WTC11 (cell line): ENCODE measurements around the gene IST1. TPM values are rescaled to one million over a fixed set of nuclear protein-coding genes. Genes with fewer than 3 reads are reported as not detected.

Source experiments
- ATAC-seq: fragments of 200-7000 bp; cut with Tn5 transposase; 2 replicates; pipeline ENCODE4 v1.10.0; 2021; ENCODE audit warnings: mild to moderate bottlenecking, moderate library complexity
- CTCF ChIA-PET: fragments of 300-600 bp; sonication (Branson Sonifier 250); formaldehyde crosslinking; loops from one replicate; lab custom pipeline; 2021; ENCODE audit warnings: antibody characterized with exemption; lab: Charles Lee
- POLR2A ChIA-PET: fragments of 350-600 bp; sonication (Branson Sonifier 250); formaldehyde crosslinking; loops from one replicate; lab custom pipeline; 2021; ENCODE audit warnings: antibody characterized with exemption; lab: Charles Lee
- DNase-seq: peaks from one replicate; pipeline ENCODE4 v3.0.0; 2021; ENCODE audit warnings: low spot score
- H3K27ac Mint-ChIP-seq: 2 replicates; pipeline ENCODE4 v1.8.0; 2021; ENCODE audit warnings: mixed read lengths
- H3K27me3 Mint-ChIP-seq: 2 replicates; pipeline ENCODE4 v1.8.0; 2021; ENCODE audit warnings: low read depth, mild to moderate bottlenecking, moderate library complexity, mixed read lengths
- H3K36me3 Mint-ChIP-seq: 2 replicates; pipeline ENCODE4 v1.8.0; 2021; ENCODE audit warnings: mixed read lengths
- H3K4me1 Mint-ChIP-seq: 2 replicates; pipeline ENCODE4 v1.8.0; 2022; ENCODE audit warnings: mixed read lengths
- H3K4me3 Mint-ChIP-seq: 2 replicates; pipeline ENCODE4 v1.8.0; 2021; ENCODE audit warnings: mild to moderate bottlenecking, moderate library complexity, mixed read lengths
- H3K9me3 Mint-ChIP-seq: 2 replicates; pipeline ENCODE4 v1.8.0; 2021; ENCODE audit warnings: mixed read lengths
- AR ChIP-seq: fragments of 250-450 bp; sonication (Bioruptor Pico); IDR thresholded peaks from 2 replicates; pipeline ENCODE4 v1.9.0; 2021; ENCODE audit warnings: mild to moderate bottlenecking
- ATF3 ChIP-seq: sonication (generic); formaldehyde crosslinking; conservative IDR thresholded peaks from 2 replicates; pipeline ENCODE4 v1.8.1; 2022; ENCODE audit warnings: mild to moderate bottlenecking, missing genetic modification reagents
- E2F1 ChIP-seq: sonication (generic); formaldehyde crosslinking; IDR thresholded peaks from 2 replicates; pipeline ENCODE4 v1.8.0; 2022; ENCODE audit warnings: mild to moderate bottlenecking, missing genetic modification reagents
- ESRRA ChIP-seq: sonication (generic); formaldehyde crosslinking; IDR thresholded peaks from 2 replicates; pipeline ENCODE4 v1.8.1; 2022; ENCODE audit warnings: mild to moderate bottlenecking, missing genetic modification reagents, borderline replicate concordance
- FOXK1 ChIP-seq: sonication (generic); formaldehyde crosslinking; IDR thresholded peaks from 2 replicates; pipeline ENCODE4 v1.8.0; 2022; ENCODE audit warnings: mild to moderate bottlenecking, moderate library complexity, missing genetic modification reagents
- IRF2 ChIP-seq: sonication (generic); formaldehyde crosslinking; IDR thresholded peaks from 2 replicates; pipeline ENCODE4 v1.8.0; 2022; ENCODE audit warnings: low read depth, missing genetic modification reagents, borderline replicate concordance
- JAZF1 ChIP-seq: fragments of 250-450 bp; sonication (Bioruptor Pico); IDR thresholded peaks from 2 replicates; pipeline ENCODE4 v1.9.0; 2021; ENCODE audit warnings: moderate library complexity, mild to moderate bottlenecking, inconsistent platforms
- JUN ChIP-seq: sonication (generic); formaldehyde crosslinking; IDR thresholded peaks from 2 replicates; pipeline ENCODE4 v1.8.0; 2023; ENCODE audit warnings: mild to moderate bottlenecking, missing genetic modification reagents
- KAT7 ChIP-seq: sonication (generic); formaldehyde crosslinking; IDR thresholded peaks from 2 replicates; pipeline ENCODE4 v1.8.1; 2023; ENCODE audit warnings: missing genetic modification reagents, mild to moderate bottlenecking, borderline replicate concordance
- NFATC4 ChIP-seq: fragments of 250-450 bp; sonication (Bioruptor Pico); IDR thresholded peaks from 2 replicates; pipeline ENCODE4 v1.9.0; 2021; ENCODE audit warnings: mild to moderate bottlenecking
- NFYB ChIP-seq: sonication (generic); formaldehyde crosslinking; conservative IDR thresholded peaks from 2 replicates; pipeline ENCODE4 v1.8.0; 2022; ENCODE audit warnings: low read depth, missing genetic modification reagents
- NR3C1 ChIP-seq: sonication (generic); formaldehyde crosslinking; conservative IDR thresholded peaks from 2 replicates; pipeline ENCODE4 v1.8.1; 2023; ENCODE audit warnings: low read depth, mild to moderate bottlenecking, missing genetic modification reagents
- SMAD4 ChIP-seq: sonication (generic); formaldehyde crosslinking; IDR thresholded peaks from 2 replicates; pipeline ENCODE4 v1.8.0; 2022; ENCODE audit warnings: mild to moderate bottlenecking, missing genetic modification reagents
- STAT6 ChIP-seq: sonication (generic); formaldehyde crosslinking; conservative IDR thresholded peaks from 2 replicates; pipeline ENCODE4 v1.8.1; 2023; ENCODE audit warnings: mild to moderate bottlenecking, low read depth, missing genetic modification reagents, moderate library complexity
- TEAD1 ChIP-seq: sonication (generic); formaldehyde crosslinking; IDR thresholded peaks from 2 replicates; pipeline ENCODE4 v1.8.0; 2022; ENCODE audit warnings: mild to moderate bottlenecking, missing genetic modification reagents
- USF1 ChIP-seq: sonication (generic); formaldehyde crosslinking; IDR thresholded peaks from 2 replicates; pipeline ENCODE4 v1.8.0; 2022; ENCODE audit warnings: mild to moderate bottlenecking, missing genetic modification reagents
- USF2 ChIP-seq: sonication (generic); formaldehyde crosslinking; IDR thresholded peaks from 2 replicates; pipeline ENCODE4 v1.8.1; 2023; ENCODE audit warnings: mild to moderate bottlenecking, missing genetic modification reagents, moderate library complexity
- ZNF219 ChIP-seq: sonication (generic); formaldehyde crosslinking; IDR thresholded peaks from 2 replicates; pipeline ENCODE4 v1.8.0; 2023; ENCODE audit warnings: missing genetic modification reagents, mild to moderate bottlenecking, borderline replicate concordance
- ZNF232 ChIP-seq: sonication (generic); formaldehyde crosslinking; IDR thresholded peaks from 2 replicates; pipeline ENCODE4 v1.8.0; 2022; ENCODE audit warnings: mild to moderate bottlenecking, missing genetic modification reagents
- ZNF317 ChIP-seq: sonication (generic); formaldehyde crosslinking; IDR thresholded peaks from 2 replicates; pipeline ENCODE4 v1.8.1; 2023; ENCODE audit warnings: low read depth, mild to moderate bottlenecking, moderate library complexity, missing genetic modification reagents, borderline replicate concordance
- ZNF396 ChIP-seq: fragments of 250-450 bp; sonication (Bioruptor Pico); IDR thresholded peaks from 2 replicates; pipeline ENCODE4 v1.8.0; 2021; ENCODE audit warnings: mild to moderate bottlenecking, moderate library complexity, borderline replicate concordance
- ZNF423 ChIP-seq: fragments of 250-450 bp; sonication (Bioruptor Pico); IDR thresholded peaks from 2 replicates; pipeline ENCODE4 v2.1.2; 2022; ENCODE audit warnings: mild to moderate bottlenecking, moderate library complexity
- total RNA-seq: library from RNA; stranded (reverse); gene quantifications from 3 replicates; pipeline ENCODE4 v1.2.3, GENCODE V29; 2021
- TF ChIP-seq, protein P1 (sequence below): sonication (generic); formaldehyde crosslinking; IDR thresholded peaks from 2 replicates; pipeline ENCODE4 v1.8.1; 2022; ENCODE audit warnings: mild to moderate bottlenecking, missing genetic modification reagents, moderate library complexity, borderline replicate concordance
- TF ChIP-seq, protein P2 (sequence below): fragments of 250-450 bp; sonication (Bioruptor Pico); IDR thresholded peaks from 2 replicates; pipeline ENCODE4 v1.9.0; 2021; ENCODE audit warnings: mild to moderate bottlenecking
- TF ChIP-seq, protein P3 (sequence below): sonication (generic); formaldehyde crosslinking; IDR thresholded peaks from 2 replicates; pipeline ENCODE4 v1.8.0; 2022; ENCODE audit warnings: mild to moderate bottlenecking, missing genetic modification reagents

The IST1 gene
- total RNA-seq, 1 experiment from 2014 or later, result 272 TPM

DNA sequence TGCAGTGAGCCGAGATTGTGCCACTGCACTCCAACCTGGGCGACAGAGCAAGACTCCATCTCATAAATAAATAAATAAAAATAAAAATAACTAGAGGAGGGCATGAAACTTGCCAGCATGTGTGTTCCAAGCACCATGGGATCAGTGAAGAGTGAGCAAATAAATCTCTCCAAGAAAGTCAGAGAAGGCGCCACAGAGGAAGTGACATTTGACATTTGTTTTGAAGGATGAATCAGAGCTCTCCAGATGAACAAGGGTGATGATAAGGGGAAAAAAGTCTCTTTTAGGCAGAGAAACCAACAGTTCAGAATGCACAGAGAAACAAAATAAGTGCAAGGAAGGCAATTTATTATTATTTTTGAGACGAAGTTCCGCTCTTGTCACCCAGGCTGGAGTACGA lies 50.3 kb downstream of the IST1 start (continued):
- TF ChIP-seq AR (CRISPR knock-in tag) (no peak), JUN (no peak), ATF3 (CRISPR knock-in tag) (no peak), E2F1 (no peak), ZNF396 (no peak)
- TF ChIP-seq, all 79 proteins: peak for 0

DNA sequence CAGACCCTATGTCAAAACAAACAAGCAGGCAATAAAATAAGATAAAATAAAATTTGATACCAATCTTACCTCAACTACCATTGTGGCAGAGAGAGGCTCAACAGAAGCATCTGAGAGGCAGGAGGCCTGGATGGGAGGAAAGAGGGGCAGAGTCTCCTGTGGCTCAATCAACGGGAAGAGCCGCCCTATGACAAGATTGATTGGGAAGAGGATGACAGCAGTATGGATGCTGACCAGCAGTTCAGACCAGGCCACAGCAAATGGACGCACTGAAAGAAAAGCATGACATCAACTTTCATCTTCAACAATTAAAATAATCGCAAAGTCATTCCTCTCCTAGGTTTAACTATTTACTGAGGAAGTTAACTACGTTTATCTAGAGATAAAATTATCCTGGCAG lies 57.5 kb downstream of the IST1 start:
- no peak overlapping the region for H3K4me3 Mint-ChIP-seq
- H3K27ac Mint-ChIP-seq, result no peak overlapping the region
- no peaks in the 10 kb centered on the region for H3K9me3 Mint-ChIP-seq
- ChIA-PET POLR2A (no interaction called here), CTCF (interaction anchor here (1.1 kb wide), 1 partner anchor 85 kb away, joined by 3 read pairs; no protein-coding TSS in a partner anchor)
- DNase-seq (no peak), ATAC-seq (no peak)
- no peaks in the 10 kb centered on the region for H3K4me1 Mint-ChIP-seq
- H3K27me3 Mint-ChIP-seq, result peaks cover 49% of the 10 kb centered on the region
- no peaks in the 10 kb centered on the region for H3K36me3 Mint-ChIP-seq
- TF ChIP-seq ZNF423 (CRISPR knock-in tag) (no peak), NFYB (no peak), ZNF219 (CRISPR knock-in tag) (no peak), ESRRA (CRISPR knock-in tag) (no peak), TEAD1 (CRISPR knock-in tag) (no peak), USF2 (CRISPR knock-in tag) (no peak), IRF2 (CRISPR knock-in tag) (no peak)

- no peaks in the 10 kb centered on the region for H3K9me3 Mint-ChIP-seq
- ATAC-seq (no peak), DNase-seq (no peak)
- no peaks in the 10 kb centered on the region for H3K36me3 Mint-ChIP-seq
- peaks cover 49% of the 10 kb centered on the region for H3K27me3 Mint-ChIP-seq
- ChIA-PET POLR2A (no interaction called here), CTCF (interaction anchor here (1.5 kb wide), 1 partner anchor 72 kb away, joined by 4 read pairs; no protein-coding TSS in a partner anchor)
- no peak overlapping the region for H3K4me3 Mint-ChIP-seq
- no peaks in the 10 kb centered on the region for H3K4me1 Mint-ChIP-seq
- H3K27ac Mint-ChIP-seq, result no peak overlapping the region
- TF ChIP-seq ZNF423 (CRISPR knock-in tag) (no peak), USF1 (CRISPR knock-in tag) (no peak), NFATC4 (CRISPR knock-in tag) (no peak), ZNF317 (CRISPR knock-in tag) (no peak), KAT7 (CRISPR knock-in tag) (no peak), FOXK1 (no peak), JAZF1 (CRISPR knock-in tag) (no peak), STAT6 (CRISPR knock-in tag) (no peak), NR3C1 (no peak), ZNF232 (CRISPR knock-in tag) (no peak), SMAD4 (CRISPR knock-in tag) (no peak)
- TF ChIP-seq, protein P1, sequence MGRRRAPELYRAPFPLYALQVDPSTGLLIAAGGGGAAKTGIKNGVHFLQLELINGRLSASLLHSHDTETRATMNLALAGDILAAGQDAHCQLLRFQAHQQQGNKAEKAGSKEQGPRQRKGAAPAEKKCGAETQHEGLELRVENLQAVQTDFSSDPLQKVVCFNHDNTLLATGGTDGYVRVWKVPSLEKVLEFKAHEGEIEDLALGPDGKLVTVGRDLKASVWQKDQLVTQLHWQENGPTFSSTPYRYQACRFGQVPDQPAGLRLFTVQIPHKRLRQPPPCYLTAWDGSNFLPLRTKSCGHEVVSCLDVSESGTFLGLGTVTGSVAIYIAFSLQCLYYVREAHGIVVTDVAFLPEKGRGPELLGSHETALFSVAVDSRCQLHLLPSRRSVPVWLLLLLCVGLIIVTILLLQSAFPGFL (CRISPR knock-in tag), result no peak
- TF ChIP-seq, protein P2, sequence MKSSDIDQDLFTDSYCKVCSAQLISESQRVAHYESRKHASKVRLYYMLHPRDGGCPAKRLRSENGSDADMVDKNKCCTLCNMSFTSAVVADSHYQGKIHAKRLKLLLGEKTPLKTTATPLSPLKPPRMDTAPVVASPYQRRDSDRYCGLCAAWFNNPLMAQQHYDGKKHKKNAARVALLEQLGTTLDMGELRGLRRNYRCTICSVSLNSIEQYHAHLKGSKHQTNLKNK (CRISPR knock-in tag), result no peak
- TF ChIP-seq, protein P3, sequence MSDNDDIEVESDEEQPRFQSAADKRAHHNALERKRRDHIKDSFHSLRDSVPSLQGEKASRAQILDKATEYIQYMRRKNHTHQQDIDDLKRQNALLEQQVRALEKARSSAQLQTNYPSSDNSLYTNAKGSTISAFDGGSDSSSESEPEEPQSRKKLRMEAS (CRISPR knock-in tag), result no peak
Observed at GRCh38 chr16:71954180-71954579, 58.8 kb downstream of the IST1 start.
